Measurements from ENCODE around the gene AMBP. TPM values are rescaled to one million over a fixed set of nuclear protein-coding genes. Genes with fewer than 3 reads are reported as not detected.

AMBP gene
- polyA plus RNA-seq, 4 donors: 0.81 to 1.9 (median 1.8) TPM

DNA sequence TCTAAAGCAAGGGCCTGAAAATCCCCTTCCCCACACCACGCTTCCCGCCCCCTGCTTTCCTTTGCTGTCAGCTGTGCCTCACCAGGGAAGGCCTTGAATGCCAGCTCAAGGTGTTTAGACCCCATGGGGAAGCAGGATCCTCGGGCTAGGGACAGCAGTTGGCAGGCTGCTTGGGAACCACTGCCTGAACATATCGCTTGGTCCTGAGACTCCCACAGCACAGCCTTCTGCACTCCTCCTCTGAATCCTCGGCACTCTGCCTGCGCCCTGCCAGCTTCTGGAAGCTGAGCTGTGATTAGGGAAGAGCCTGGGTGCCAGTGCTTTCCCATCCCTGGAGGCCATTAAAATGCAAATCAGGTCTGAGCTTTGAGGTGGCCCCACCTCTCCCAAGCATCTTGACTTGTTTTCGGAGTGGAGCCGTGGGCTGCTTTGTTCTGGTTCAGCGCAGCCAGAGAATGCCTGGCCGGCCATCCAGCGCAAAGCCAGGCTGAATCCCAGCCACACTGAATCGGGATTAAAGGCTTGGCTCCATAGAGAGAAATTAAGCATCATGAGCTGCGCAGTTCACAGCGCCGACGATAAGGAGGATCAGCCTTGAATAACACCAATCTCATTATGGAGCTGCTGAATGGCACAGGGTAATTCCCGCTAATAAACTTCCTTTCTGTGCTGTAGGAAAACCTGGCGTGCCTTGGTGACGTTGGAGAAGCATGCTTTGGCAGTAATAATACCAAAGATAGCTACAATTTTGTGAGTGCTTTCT is 40.0 kb downstream of the AMBP start:
- Histone ChIP-seq H3K4me1 (ENCODE audit: control insufficient read depth in 3 of 3, insufficient read depth in 2 of 3, low read depth in 1 of 3, low read length in 2 of 3) (no peaks in the 10 kb centered on the region), H3K9me3 (ENCODE audit: control insufficient read depth in 2 of 2, insufficient read depth in 1 of 2, low read depth in 1 of 2, low read length in 1 of 2) (peaks cover 0 to 5% of the 10 kb centered on the region in 2 donors), H3K27ac (ENCODE audit: low read depth in 1 of 3, low read length in 2 of 3) (no peak overlapping the region), H3K27me3 (ENCODE audit: control insufficient read depth in 3 of 3, insufficient read depth in 3 of 3, low read length in 3 of 3) (no peaks in the 10 kb centered on the region), H3K4me3 (ENCODE audit: low read depth in 1 of 3, low read length in 3 of 3) (no peak overlapping the region), H3K36me3 (ENCODE audit: control insufficient read depth in 3 of 3, insufficient read depth in 2 of 3, low read depth in 1 of 3, low read length in 3 of 3) (peaks cover 0 to 56% (median 3%) of the 10 kb centered on the region in 3 donors)
- FAIRE-seq (no peak), DNase-seq (no peak)
- WGBS, 3 donors: 85 to 91% (median 90%) methylated on average over 19 of the region's 19 CpGs

DNA sequence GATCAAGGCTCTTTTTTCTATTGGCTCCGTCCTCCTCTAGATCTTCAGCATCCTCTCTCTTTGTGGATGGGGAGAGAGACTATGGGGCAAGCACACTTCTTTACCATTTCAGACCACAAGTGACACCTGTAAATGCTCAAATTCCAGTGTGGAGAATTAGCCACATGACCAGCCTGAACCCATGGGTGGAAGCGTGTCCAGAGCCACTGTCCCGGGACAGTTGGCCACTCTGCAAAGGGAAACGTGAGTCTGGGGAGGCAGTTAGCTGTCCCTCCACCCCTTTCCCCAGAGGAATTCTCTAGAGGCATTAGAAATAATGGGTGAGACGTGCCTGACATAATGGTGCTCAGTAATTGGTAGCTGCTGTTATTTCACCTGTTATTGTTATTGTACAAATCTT is 40.9 kb downstream of the AMBP start:
- no peak overlapping the region for H3K27ac ChIP-seq (ENCODE audit: low read depth in 1 of 3, low read length in 2 of 3)
- peaks cover 0 to 65% (median 3%) of the 10 kb centered on the region in 3 donors for H3K36me3 ChIP-seq (ENCODE audit: control insufficient read depth in 3 of 3, insufficient read depth in 2 of 3, low read depth in 1 of 3, low read length in 3 of 3)
- H3K4me3 ChIP-seq (ENCODE audit: low read depth in 1 of 3, low read length in 3 of 3): no peak overlapping the region
- no peak for DNase-seq
- no peaks in the 10 kb centered on the region for H3K27me3 ChIP-seq (ENCODE audit: control insufficient read depth in 3 of 3, insufficient read depth in 3 of 3, low read length in 3 of 3)
- H3K4me1 ChIP-seq (ENCODE audit: control insufficient read depth in 3 of 3, insufficient read depth in 2 of 3, low read depth in 1 of 3, low read length in 2 of 3): no peaks in the 10 kb centered on the region
- 78 to 88% (median 87%) methylated on average over 5 of the region's 5 CpGs for WGBS, 3 donors
- H3K9me3 ChIP-seq (ENCODE audit: control insufficient read depth in 2 of 2, insufficient read depth in 1 of 2, low read depth in 1 of 2, low read length in 1 of 2): peaks cover 0 to 5% of the 10 kb centered on the region in 2 donors
- FAIRE-seq: no peak

DNA sequence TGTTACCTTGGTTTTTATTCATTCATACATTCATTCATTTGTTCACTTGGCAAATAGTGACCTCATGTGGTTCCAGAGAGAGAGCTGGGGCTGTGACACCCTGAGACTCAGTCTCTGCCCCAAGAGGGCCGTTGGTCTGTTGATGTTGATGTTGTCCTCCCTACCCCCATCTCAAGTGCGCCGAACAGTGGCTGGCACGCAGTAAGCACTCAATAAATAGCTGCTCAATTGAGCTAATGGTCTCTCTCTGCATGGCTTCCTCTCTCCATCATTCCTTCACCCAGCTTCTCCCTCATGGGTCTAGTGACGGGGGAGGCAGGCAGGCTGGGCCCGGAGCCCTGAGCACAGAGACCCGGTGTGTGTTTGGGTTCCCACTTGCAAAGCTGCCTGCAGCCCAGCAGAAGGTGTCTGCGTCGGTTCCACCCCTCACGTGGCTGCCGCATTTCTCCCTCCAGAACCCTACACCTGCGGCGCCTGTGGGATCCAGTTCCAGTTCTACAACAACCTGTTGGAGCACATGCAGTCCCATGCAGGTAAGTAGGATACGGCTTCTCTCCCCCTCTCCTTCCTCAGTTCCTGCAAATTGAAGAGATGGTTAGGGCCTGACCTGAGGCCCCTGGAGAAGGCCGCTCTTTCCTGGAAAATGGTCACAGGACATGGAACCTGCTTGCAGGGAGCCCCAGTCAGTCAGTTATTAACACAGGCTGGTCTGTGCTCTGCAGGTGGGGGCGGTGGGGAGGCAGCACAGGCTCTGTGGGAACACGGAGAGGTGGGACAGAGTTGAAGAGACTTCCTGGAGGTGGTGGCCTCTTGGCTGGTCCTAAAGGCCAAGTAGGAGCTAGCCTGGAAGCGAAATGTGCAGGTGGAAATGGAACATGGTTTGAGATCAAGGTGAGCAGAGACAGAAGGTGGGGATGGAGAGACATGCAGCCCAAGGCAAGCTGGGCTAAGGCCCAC is 42.0 kb downstream of the AMBP start:
- DNase-seq: no peak
- WGBS, 3 donors: 90 to 94% (median 90%) methylated on average over 17 to 18 of the region's 18 CpGs
- Histone ChIP-seq H3K4me3 (ENCODE audit: low read depth in 1 of 3, low read length in 3 of 3) (no peak overlapping the region), H3K36me3 (ENCODE audit: control insufficient read depth in 3 of 3, insufficient read depth in 2 of 3, low read depth in 1 of 3, low read length in 3 of 3) (peaks cover 0 to 76% (median 3%) of the 10 kb centered on the region in 3 donors), H3K27ac (ENCODE audit: low read depth in 1 of 3, low read length in 2 of 3) (no peak overlapping the region), H3K4me1 (ENCODE audit: control insufficient read depth in 3 of 3, insufficient read depth in 2 of 3, low read depth in 1 of 3, low read length in 2 of 3) (no peaks in the 10 kb centered on the region), H3K9me3 (ENCODE audit: control insufficient read depth in 2 of 2, insufficient read depth in 1 of 2, low read depth in 1 of 2, low read length in 1 of 2) (peaks cover 0 to 5% of the 10 kb centered on the region in 2 donors), H3K27me3 (ENCODE audit: control insufficient read depth in 3 of 3, insufficient read depth in 3 of 3, low read length in 3 of 3) (no peaks in the 10 kb centered on the region)
- no peak for FAIRE-seq

DNA sequence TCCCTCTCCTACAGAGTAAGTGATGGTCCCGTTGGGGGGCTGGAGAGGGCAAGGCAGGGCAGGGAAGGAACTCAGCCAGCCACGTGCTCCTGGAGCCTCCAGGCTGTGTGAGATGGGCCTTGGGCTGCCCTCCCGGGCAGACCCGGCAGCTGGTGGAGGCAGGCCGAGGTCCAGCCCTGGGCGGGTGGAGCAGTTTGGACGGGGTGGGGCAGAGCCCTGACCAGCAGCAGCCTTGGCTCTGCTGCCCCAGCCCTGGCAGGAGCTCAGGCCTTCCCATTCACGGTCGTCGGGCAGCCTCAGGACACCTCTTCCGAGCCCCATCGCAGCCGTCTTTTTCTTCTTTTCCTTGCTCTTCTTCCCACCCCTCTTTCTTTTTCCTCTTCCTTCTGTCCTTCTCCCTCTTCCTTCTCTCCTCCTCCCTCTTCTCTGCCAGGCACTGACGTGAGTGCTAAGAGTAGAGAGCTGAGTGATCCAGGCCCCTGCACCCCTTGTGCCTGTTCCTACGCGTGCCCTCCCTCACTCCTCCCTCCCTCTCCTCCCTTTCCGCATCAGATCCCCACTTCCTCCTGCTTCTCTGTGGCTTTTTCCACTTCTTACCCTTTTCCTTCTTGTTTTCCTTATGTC is 42.8 kb downstream of the AMBP start:
- no peaks in the 10 kb centered on the region for H3K27me3 ChIP-seq (ENCODE audit: control insufficient read depth in 3 of 3, insufficient read depth in 3 of 3, low read length in 3 of 3)
- H3K4me3 ChIP-seq (ENCODE audit: low read depth in 1 of 3, low read length in 3 of 3): no peak overlapping the region
- no peaks in the 10 kb centered on the region for H3K4me1 ChIP-seq (ENCODE audit: control insufficient read depth in 3 of 3, insufficient read depth in 2 of 3, low read depth in 1 of 3, low read length in 2 of 3)
- WGBS, 3 donors: 85 to 88% (median 87%) methylated on average over 17 of the region's 17 CpGs
- no peak for DNase-seq
- no peak overlapping the region for H3K27ac ChIP-seq (ENCODE audit: low read depth in 1 of 3, low read length in 2 of 3)
- no peak for FAIRE-seq
- peaks cover 0 to 5% of the 10 kb centered on the region in 2 donors for H3K9me3 ChIP-seq (ENCODE audit: control insufficient read depth in 2 of 2, insufficient read depth in 1 of 2, low read depth in 1 of 2, low read length in 1 of 2)
- peaks cover 0 to 79% (median 3%) of the 10 kb centered on the region in 3 donors for H3K36me3 ChIP-seq (ENCODE audit: control insufficient read depth in 3 of 3, insufficient read depth in 2 of 3, low read depth in 1 of 3, low read length in 3 of 3)

DNA sequence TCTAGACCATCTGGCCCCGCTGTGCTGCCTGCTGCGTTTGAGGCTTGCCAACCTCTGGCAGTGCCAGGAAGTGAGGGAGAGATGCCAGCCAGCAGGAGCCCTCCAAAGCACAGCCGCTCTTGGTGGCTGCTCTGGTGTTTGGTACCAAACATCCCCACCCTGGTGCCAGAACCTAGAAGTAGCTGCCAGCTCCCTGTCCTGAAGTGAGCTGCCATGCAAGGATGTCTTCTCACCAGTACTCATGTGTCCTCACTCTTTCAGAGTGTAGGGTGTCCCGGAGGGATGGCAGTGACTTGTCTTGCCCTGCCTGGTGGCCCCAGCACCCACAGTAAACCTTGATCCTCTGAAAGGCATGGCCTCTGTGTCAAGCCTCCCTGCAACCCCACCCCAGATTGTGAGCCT is 43.4 kb downstream of the AMBP start:
- H3K4me1 ChIP-seq (ENCODE audit: control insufficient read depth in 3 of 3, insufficient read depth in 2 of 3, low read depth in 1 of 3, low read length in 2 of 3): no peaks in the 10 kb centered on the region
- H3K9me3 ChIP-seq (ENCODE audit: control insufficient read depth in 2 of 2, insufficient read depth in 1 of 2, low read depth in 1 of 2, low read length in 1 of 2): peaks cover 0 to 5% of the 10 kb centered on the region in 2 donors
- H3K36me3 ChIP-seq (ENCODE audit: control insufficient read depth in 3 of 3, insufficient read depth in 2 of 3, low read depth in 1 of 3, low read length in 3 of 3): peaks cover 0 to 83% (median 3%) of the 10 kb centered on the region in 3 donors
- H3K4me3 ChIP-seq (ENCODE audit: low read depth in 1 of 3, low read length in 3 of 3): no peak overlapping the region
- WGBS, 3 donors: 86 to 93% (median 92%) methylated on average over 4 of the region's 4 CpGs
- H3K27me3 ChIP-seq (ENCODE audit: control insufficient read depth in 3 of 3, insufficient read depth in 3 of 3, low read length in 3 of 3): no peaks in the 10 kb centered on the region
- FAIRE-seq (no peak), DNase-seq (no peak)
- no peak overlapping the region for H3K27ac ChIP-seq (ENCODE audit: low read depth in 1 of 3, low read length in 2 of 3)

DNA sequence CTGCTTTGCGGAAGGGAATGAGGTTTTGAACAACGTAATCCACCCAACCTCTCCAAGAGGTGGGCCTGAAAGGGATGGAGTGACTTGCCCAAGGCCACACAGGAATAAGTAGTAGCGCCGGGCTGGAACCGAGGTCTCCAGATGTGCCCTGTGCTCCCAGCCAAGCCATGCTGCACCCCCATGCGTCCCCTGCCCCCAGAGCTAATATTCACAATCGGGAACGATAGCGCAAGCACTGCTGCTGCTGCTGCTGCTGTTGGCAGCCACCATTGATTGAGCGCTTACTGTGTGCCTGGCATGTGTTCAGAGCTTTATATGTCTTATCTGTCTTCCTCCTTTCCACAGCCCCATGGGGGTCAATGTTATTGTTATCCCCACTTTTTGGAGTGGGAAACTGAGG is 43.9 kb downstream of the AMBP start:
- DNase-seq (no peak), FAIRE-seq (no peak)
- Histone ChIP-seq H3K4me3 (ENCODE audit: low read depth in 1 of 3, low read length in 3 of 3) (no peak overlapping the region), H3K9me3 (ENCODE audit: control insufficient read depth in 2 of 2, insufficient read depth in 1 of 2, low read depth in 1 of 2, low read length in 1 of 2) (peaks cover 0 to 5% of the 10 kb centered on the region in 2 donors), H3K27ac (ENCODE audit: low read depth in 1 of 3, low read length in 2 of 3) (no peak overlapping the region), H3K36me3 (ENCODE audit: control insufficient read depth in 3 of 3, insufficient read depth in 2 of 3, low read depth in 1 of 3, low read length in 3 of 3) (peaks cover 0 to 83% (median 3%) of the 10 kb centered on the region in 3 donors), H3K27me3 (ENCODE audit: control insufficient read depth in 3 of 3, insufficient read depth in 3 of 3, low read length in 3 of 3) (no peaks in the 10 kb centered on the region), H3K4me1 (ENCODE audit: control insufficient read depth in 3 of 3, insufficient read depth in 2 of 3, low read depth in 1 of 3, low read length in 2 of 3) (no peaks in the 10 kb centered on the region)
- WGBS, 3 donors: 93 to 96% (median 94%) methylated on average over 10 of the region's 10 CpGs

DNA sequence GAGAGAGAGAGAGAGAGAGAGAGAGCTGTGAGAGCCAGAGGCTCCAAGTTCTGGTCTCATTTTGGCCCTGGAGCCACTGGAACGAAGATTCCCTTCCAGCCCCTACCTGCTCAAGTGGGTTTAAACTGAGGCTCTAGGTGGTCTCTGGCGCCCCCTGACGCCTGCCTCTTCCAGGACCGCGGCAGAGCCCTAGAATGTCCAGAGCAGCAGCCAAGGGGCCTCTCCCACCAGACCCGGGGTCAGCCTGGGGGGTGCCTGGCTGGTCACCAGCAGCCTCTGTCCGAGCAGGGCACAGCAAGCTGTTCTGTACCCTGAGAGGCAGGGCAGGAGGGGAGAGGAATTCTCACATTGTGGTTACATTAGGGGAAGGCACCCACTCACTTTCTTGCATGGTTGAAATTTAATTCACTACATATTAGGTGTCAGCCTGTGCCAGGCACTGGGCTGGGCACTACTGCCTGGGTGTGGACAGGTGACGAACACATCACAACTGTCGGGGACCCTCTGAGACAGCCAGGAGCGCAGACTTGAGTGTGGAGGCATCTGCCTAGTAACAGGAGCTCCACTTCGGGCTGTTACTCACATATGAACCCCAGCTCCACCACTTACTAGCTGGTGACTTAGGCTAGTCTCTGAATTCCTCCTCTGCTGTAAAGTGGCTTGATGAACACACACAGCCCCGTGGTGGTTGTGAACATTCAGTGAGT is 44.5 kb downstream of the AMBP start:
- Histone ChIP-seq H3K36me3 (ENCODE audit: control insufficient read depth in 3 of 3, insufficient read depth in 2 of 3, low read depth in 1 of 3, low read length in 3 of 3) (peaks cover 0 to 84% (median 3%) of the 10 kb centered on the region in 3 donors), H3K4me1 (ENCODE audit: control insufficient read depth in 3 of 3, insufficient read depth in 2 of 3, low read depth in 1 of 3, low read length in 2 of 3) (no peaks in the 10 kb centered on the region), H3K4me3 (ENCODE audit: low read depth in 1 of 3, low read length in 3 of 3) (no peak overlapping the region), H3K27ac (ENCODE audit: low read depth in 1 of 3, low read length in 2 of 3) (no peak overlapping the region), H3K27me3 (ENCODE audit: control insufficient read depth in 3 of 3, insufficient read depth in 3 of 3, low read length in 3 of 3) (no peaks in the 10 kb centered on the region), H3K9me3 (ENCODE audit: control insufficient read depth in 2 of 2, insufficient read depth in 1 of 2, low read depth in 1 of 2, low read length in 1 of 2) (peaks cover 0 to 5% of the 10 kb centered on the region in 2 donors)
- WGBS, 3 donors: 71 to 77% (median 73%) methylated on average over 12 of the region's 12 CpGs
- FAIRE-seq (no peak), DNase-seq (peak in 1 of 2 donors; percentile 32)

Data from small intestine (tissue), 7 donors.